Activated CD4-positive, alpha-beta T cell treated with anti-CD3 and anti-CD28 coated beads, Interleukin-2, Interleukin-6, amounts not matched to agents 100 ng/mL and 50 ng/mL, durations not matched to agents 16 hours and 8 hours (primary cell): Measurements from ENCODE around the gene ARHGAP21.
A peak's percentile ranks its signal among the peaks of the same experiment; 100 is the strongest.
"Not testable (repeated sequence)": the region's sequence is repeated elsewhere in the genome, so short reads cannot be mapped to it uniquely, and the experiment has no call there.

ENCODE experiments used
- DNase-seq: peaks from one replicate; pipeline ENCODE4 v3.0.0-alpha.2; 2020

The ARHGAP21 gene

GRCh38 chr10:24681572-24682088 lies 42.1 kb downstream of the ARHGAP21 start:
- DNase-seq: no peak

- DNase-seq: no peak
Observed at GRCh38 chr10:24680647-24681524, 42.8 kb downstream of the ARHGAP21 start.

GRCh38 chr10:24678757-24679156 lies 44.9 kb downstream of the ARHGAP21 start:
- no peak for DNase-seq

- DNase-seq: peak; percentile 21
Observed at GRCh38 chr10:24674892-24675632, 48.6 kb downstream of the ARHGAP21 start.

- no peak for DNase-seq
Observed at GRCh38 chr10:24670964-24671670, 52.6 kb downstream of the ARHGAP21 start.

GRCh38 chr10:24669285-24669852 lies 54.3 kb downstream of the ARHGAP21 start:
- DNase-seq: no peak

- DNase-seq: no peak
Observed at GRCh38 chr10:24668247-24668646, 55.4 kb downstream of the ARHGAP21 start.

- no peak for DNase-seq
Observed at GRCh38 chr10:24664991-24665390, 58.7 kb downstream of the ARHGAP21 start.

GRCh38 chr10:24661376-24661775 lies 62.3 kb downstream of the ARHGAP21 start:
- no peak for DNase-seq

- not testable (repeated sequence) for DNase-seq
Observed at GRCh38 chr10:24658319-24658718, 65.4 kb downstream of the ARHGAP21 start.

- not testable (repeated sequence) for DNase-seq
Observed at GRCh38 chr10:24656326-24656725, 67.4 kb downstream of the ARHGAP21 start.

GRCh38 chr10:24652381-24652957 lies 71.2 kb downstream of the ARHGAP21 start:
- DNase-seq: no peak

- no peak for DNase-seq
Observed at GRCh38 chr10:24651923-24652322, 71.8 kb downstream of the ARHGAP21 start.

- no peak for DNase-seq
Observed at GRCh38 chr10:24650669-24651391, 72.9 kb downstream of the ARHGAP21 start.

GRCh38 chr10:24645784-24646183 lies 77.9 kb downstream of the ARHGAP21 start:
- DNase-seq: peak; percentile 39

- DNase-seq: no peak
Observed at GRCh38 chr10:24645022-24645421, 78.7 kb downstream of the ARHGAP21 start.

- no peak for DNase-seq
Observed at GRCh38 chr10:24643679-24644209, 79.9 kb downstream of the ARHGAP21 start.

GRCh38 chr10:24642921-24643678 lies 80.6 kb downstream of the ARHGAP21 start:
- DNase-seq: peak; percentile 65

GRCh38 chr10:24639124-24639523 lies 84.6 kb downstream of the ARHGAP21 start:
- DNase-seq: no peak

- DNase-seq: no peak
Observed at GRCh38 chr10:24625778-24626177, 97.9 kb downstream of the ARHGAP21 start.

- DNase-seq: no peak
Observed at GRCh38 chr10:24623383-24623782, 100.3 kb downstream of the ARHGAP21 start.
